AG04449 (cell line): Measurements from ENCODE around the gene SLC7A4.

Experiments
- CTCF ChIA-PET: fragments of 350-600 bp; formaldehyde crosslinking; extraction: SDS; loops from one replicate; lab custom pipeline; 2021; ENCODE audit warnings: antibody characterized with exemption; lab: Yijun Ruan, JAX
- POLR2A ChIA-PET: fragments of 400-600, 350-600 bp; formaldehyde crosslinking; extraction: SDS; loops from one replicate; lab custom pipeline; 2020; ENCODE audit warnings: antibody characterized with exemption, inconsistent platforms; lab: Yijun Ruan, JAX
- DNase-seq: peaks from one replicate; pipeline ENCODE4 v3.0.0-alpha.2; 2010; ENCODE audit warnings: low read depth, low spot score
- H3K4me3 ChIP-seq: 2 replicates; pipeline ENCODE4 v1.5.1; 2011; ENCODE audit warnings: low read depth, mild to moderate bottlenecking, control low read depth, low read length
- CTCF ChIP-seq: IDR thresholded peaks from one replicate; pipeline ENCODE4 v1.5.1; 2011; ENCODE audit warnings: mild to moderate bottlenecking, moderate library complexity, low read length, control low read depth, inconsistent platforms; ENCODE audit not compliant: insufficient read depth; ENCODE audit errors: missing control alignments

SLC7A4 gene

GRCh38 chr22:20993304-20994127, 38.8 kb downstream of the SLC7A4 start:
- no peak overlapping the region for H3K4me3 ChIP-seq
- CTCF ChIA-PET: interaction anchor here (0.8 kb wide), 1 partner anchor 11 kb away, joined by 3 read pairs; the partner anchor contains the start of gene LZTR1
- POLR2A ChIA-PET: interaction anchor here (2.3 kb wide), 1 partner anchor 9 kb away, joined by 7 read pairs; the partner anchor contains the start of gene THAP7
- no peak for TF ChIP-seq CTCF
- DNase-seq: no peak

- no peak for DNase-seq
- TF ChIP-seq CTCF: no peak
- ChIA-PET CTCF (interaction anchor here (1.4 kb wide), 1 partner anchor 10 kb away, joined by 3 read pairs; no protein-coding TSS in a partner anchor), POLR2A (interaction anchor here (2.3 kb wide), 1 partner anchor 10 kb away, joined by 7 read pairs; the partner anchor contains the start of gene THAP7)
- H3K4me3 ChIP-seq: no peak overlapping the region
Observed at GRCh38 chr22:20992456-20993303, 39.7 kb downstream of the SLC7A4 start.

GRCh38 chr22:20992056-20992442, 40.3 kb downstream of the SLC7A4 start:
- TF ChIP-seq CTCF: no peak
- ChIA-PET CTCF (interaction anchor here (1.4 kb wide), 1 partner anchor 11 kb away, joined by 3 read pairs; no protein-coding TSS in a partner anchor), POLR2A (interaction anchor here (1.4 to 2.3 kb wide), 2 partner anchors 10 kb away, joined by 6 to 7 read pairs; partner anchors contain the start of genes LZTR1 and THAP7)
- H3K4me3 ChIP-seq: no peak overlapping the region
- no peak for DNase-seq

- H3K4me3 ChIP-seq: no peak overlapping the region
- CTCF ChIA-PET: interaction anchor here (1.1 to 2.0 kb wide), 3 partner anchors 9 to 106 kb away, joined by 3 to 11 read pairs (median 3); partner anchors contain the start of gene LZTR1
- DNase-seq: no peak
- POLR2A ChIA-PET: interaction anchor here (1.4 to 2.3 kb wide), 3 partner anchors 8 to 11 kb away, joined by 6 to 7 read pairs (median 6); partner anchors contain the start of genes LZTR1 and THAP7
- TF ChIP-seq CTCF: no peak
Observed at GRCh38 chr22:20991252-20992055, 40.9 kb downstream of the SLC7A4 start.
